Adrenal gland (tissue), 5 donors: Measurements from ENCODE around the gene COX14.

Experiments
- CTCF ChIP-seq, 6 experiments: fragments of 450-650 bp in 4 of 6; fragments of 200-600 bp in 2 of 6; sonication (generic) in 1 of 6; IDR thresholded peaks; 1 replicate in 5 of 6; 2 replicates in 1 of 6; pipeline versions ENCODE4 v1.5.1 to v1.8.0; 2016 to 2021; ENCODE audit warnings: antibody characterized with exemption in 6 of 6, mild to moderate bottlenecking in 2 of 6, moderate library complexity in 1 of 6
- POLR2A ChIP-seq, 2 donors: fragments of 450-650 bp; IDR thresholded peaks; one replicate each; pipeline ENCODE4 v1.6.1; 2017; ENCODE audit warnings: antibody characterized with exemption in 2 of 2, mild to moderate bottlenecking in 2 of 2, moderate library complexity in 1 of 2
- donor health status: DM: no; HTN: no; CAD: no.

- TF ChIP-seq CTCF (IDR thresholded peaks at IDR 0.05) (no peak), POLR2A (IDR thresholded peaks at IDR 0.05) (peak in 1 of 2 donors; percentile 39)
Observed at GRCh38 chr12:50110762-50111351, 1.2 kb upstream of the COX14 start.
